ENCODE results near the gene RAD51B.
A peak's percentile ranks its signal among the peaks of the same experiment; 100 is the strongest.

DNA sequence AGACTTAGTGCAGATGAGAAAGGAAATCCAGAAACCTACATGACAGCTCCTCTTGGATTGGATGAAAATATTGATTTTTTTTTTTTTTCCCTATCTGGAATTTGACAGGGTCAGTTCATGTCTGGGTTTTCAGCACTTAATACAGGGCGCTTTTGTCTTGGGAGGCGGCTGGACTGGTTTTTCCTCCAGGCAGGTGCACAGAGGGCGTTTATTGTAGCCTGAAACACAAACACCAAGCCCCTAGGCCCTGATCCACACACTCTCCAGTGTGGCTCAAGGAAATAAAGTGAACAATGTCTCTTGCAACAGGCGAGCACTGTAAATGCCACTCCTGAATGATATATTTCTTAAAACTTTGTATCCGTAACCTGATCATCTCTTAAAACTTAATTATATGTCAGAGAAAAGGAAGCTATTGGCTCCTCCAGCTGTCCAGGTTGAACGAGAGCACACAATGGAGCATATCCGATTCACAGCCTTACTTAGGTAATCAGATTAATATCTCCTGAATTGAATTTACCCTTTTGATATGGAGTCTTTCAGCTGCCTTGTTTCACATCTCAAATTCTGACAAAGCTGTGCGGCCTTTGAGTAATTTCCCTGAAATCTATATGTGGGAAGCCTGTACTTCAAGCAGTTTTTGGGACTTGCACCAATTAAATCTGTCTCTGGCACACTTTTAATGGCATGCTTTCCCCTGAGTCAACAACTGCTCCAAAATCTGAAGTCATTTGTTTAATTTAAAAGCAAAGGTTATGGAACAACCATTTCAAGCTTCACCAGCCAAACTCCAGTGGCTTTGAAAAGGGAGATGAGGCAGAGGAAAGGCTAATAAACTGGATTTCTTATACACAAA is 487.6 kb downstream of the RAD51B start:
- TF ChIP-seq, protein P1, sequence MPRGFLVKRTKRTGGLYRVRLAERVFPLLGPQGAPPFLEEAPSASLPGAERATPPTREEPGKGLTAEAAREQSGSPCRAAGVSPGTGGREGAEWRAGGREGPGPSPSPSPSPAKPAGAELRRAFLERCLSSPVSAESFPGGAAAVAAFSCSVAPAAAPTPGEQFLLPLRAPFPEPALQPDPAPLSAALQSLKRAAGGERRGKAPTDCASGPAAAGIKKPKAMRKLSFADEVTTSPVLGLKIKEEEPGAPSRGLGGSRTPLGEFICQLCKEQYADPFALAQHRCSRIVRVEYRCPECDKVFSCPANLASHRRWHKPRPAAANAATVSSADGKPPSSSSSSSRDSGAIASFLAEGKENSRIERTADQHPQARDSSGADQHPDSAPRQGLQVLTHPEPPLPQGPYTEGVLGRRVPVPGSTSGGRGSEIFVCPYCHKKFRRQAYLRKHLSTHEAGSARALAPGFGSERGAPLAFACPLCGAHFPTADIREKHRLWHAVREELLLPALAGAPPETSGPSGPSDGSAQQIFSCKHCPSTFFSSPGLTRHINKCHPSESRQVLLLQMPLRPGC (tag by site-specific recombination; IDR thresholded peaks at IDR 0.05): peak; percentile 43; the same call in 1 of the 2 replicates
- TF ChIP-seq, protein P2, sequence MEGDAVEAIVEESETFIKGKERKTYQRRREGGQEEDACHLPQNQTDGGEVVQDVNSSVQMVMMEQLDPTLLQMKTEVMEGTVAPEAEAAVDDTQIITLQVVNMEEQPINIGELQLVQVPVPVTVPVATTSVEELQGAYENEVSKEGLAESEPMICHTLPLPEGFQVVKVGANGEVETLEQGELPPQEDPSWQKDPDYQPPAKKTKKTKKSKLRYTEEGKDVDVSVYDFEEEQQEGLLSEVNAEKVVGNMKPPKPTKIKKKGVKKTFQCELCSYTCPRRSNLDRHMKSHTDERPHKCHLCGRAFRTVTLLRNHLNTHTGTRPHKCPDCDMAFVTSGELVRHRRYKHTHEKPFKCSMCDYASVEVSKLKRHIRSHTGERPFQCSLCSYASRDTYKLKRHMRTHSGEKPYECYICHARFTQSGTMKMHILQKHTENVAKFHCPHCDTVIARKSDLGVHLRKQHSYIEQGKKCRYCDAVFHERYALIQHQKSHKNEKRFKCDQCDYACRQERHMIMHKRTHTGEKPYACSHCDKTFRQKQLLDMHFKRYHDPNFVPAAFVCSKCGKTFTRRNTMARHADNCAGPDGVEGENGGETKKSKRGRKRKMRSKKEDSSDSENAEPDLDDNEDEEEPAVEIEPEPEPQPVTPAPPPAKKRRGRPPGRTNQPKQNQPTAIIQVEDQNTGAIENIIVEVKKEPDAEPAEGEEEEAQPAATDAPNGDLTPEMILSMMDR (tag by site-specific recombination; IDR thresholded peaks at IDR 0.05): no peak
- TF ChIP-seq ZNF560 (tag by site-specific recombination; IDR thresholded peaks at IDR 0.05; ENCODE audit: borderline replicate concordance) (no peak), ZBTB8A (tag by site-specific recombination; IDR thresholded peaks at IDR 0.05) (no peak; the same call in 1 of the 2 replicates), ZNF280D (tag by site-specific recombination; IDR thresholded peaks at IDR 0.05) (no peak)

All from HEK293 (cell line).